ENCODE data around the gene RNF150. TPM values are rescaled to one million over a fixed set of nuclear protein-coding genes. Genes with fewer than 3 reads are reported as not detected.
"Not testable (repeated sequence)": the region's sequence is repeated elsewhere in the genome, so short reads cannot be mapped to it uniquely, and the experiment has no call there.

Gene RNF150
- total RNA-seq, 2 experiments from 2014 or later = 0.02 to 0.08 TPM

GRCh38 chr4:140820520-140820919 lies 312.7 kb downstream of the RNF150 start:
- H3K27ac Mint-ChIP-seq, H3K4me1 Mint-ChIP-seq, H3K27me3 Mint-ChIP-seq: not testable (repeated sequence)

DNA sequence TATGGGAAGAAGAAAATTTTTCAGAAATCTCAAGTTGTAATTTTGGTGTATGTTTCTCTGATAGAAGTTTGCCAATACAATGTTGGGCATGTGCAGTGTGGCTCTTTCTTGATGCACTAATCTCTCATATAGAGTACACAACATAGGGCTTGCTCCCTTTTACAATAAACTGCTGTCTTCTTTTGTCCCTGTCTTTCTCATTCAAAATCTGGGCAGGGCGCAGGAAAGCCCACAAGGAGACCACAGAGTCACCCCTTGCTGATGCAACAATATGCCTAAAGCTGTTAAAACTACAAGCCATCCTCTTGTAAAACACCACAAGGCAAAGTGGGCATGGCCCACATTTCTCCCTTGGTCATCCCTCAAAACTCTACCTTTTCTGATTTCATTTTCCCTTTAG lies 313.7 kb downstream of the RNF150 start:
- H3K9me3 Mint-ChIP-seq = no peaks in the 10 kb centered on the region
- H3K4me1 Mint-ChIP-seq = no peaks in the 10 kb centered on the region
- peaks cover under 1% of the 10 kb centered on the region for H3K27me3 Mint-ChIP-seq
- H3K4me3 Mint-ChIP-seq = no peak overlapping the region
- H3K36me3 Mint-ChIP-seq = no peaks in the 10 kb centered on the region
- no peak for DNase-seq
- no peak overlapping the region for H3K27ac Mint-ChIP-seq

More at GRCh38 chr4:140820520-140820919, 312.7 kb downstream of the RNF150 start:
- not testable (repeated sequence) for H3K9me3 Mint-ChIP-seq, H3K4me3 Mint-ChIP-seq, H3K36me3 Mint-ChIP-seq, DNase-seq

- H3K27me3 Mint-ChIP-seq = no peaks in the 10 kb centered on the region
- no peaks in the 10 kb centered on the region for H3K4me1 Mint-ChIP-seq
- no peaks in the 10 kb centered on the region for H3K9me3 Mint-ChIP-seq
- no peak overlapping the region for H3K27ac Mint-ChIP-seq
- no peak for DNase-seq
- no peaks in the 10 kb centered on the region for H3K36me3 Mint-ChIP-seq
- H3K4me3 Mint-ChIP-seq = no peak overlapping the region
Observed at GRCh38 chr4:140818433-140818832, 314.8 kb downstream of the RNF150 start.

- H3K4me3 Mint-ChIP-seq = no peak overlapping the region
- H3K9me3 Mint-ChIP-seq = no peaks in the 10 kb centered on the region
- no peak for DNase-seq
- H3K4me1 Mint-ChIP-seq = no peaks in the 10 kb centered on the region
- no peak overlapping the region for H3K27ac Mint-ChIP-seq
- H3K36me3 Mint-ChIP-seq = no peaks in the 10 kb centered on the region
- H3K27me3 Mint-ChIP-seq = no peaks in the 10 kb centered on the region
Observed at GRCh38 chr4:140816806-140817510, 316.3 kb downstream of the RNF150 start.

- Mint-ChIP-seq H3K9me3 (no peaks in the 10 kb centered on the region), H3K36me3 (no peaks in the 10 kb centered on the region)
Observed at GRCh38 chr4:140813804-140814203, 319.5 kb downstream of the RNF150 start.

DNA sequence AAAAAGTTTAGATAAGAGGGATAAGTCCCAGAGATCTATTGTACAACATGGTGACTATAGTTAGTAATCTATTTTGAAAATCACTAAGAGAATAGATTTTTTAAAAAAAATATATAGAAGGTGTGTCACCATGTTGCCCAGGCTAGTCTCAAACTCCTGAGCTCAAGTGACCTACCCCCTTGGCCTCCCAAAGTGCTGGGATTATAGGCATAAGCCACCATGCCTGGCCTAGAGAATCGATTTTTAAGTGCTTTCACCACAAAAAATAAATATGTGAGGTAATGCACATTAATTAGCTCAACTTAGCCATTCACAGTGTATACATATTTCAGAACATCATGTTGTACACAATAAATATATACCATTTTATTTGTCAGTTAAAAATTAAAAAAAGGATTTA lies 320.4 kb downstream of the RNF150 start:
- no peaks in the 10 kb centered on the region for H3K4me1 Mint-ChIP-seq
- no peaks in the 10 kb centered on the region for H3K36me3 Mint-ChIP-seq
- DNase-seq = no peak

More at GRCh38 chr4:140813804-140814203, 319.5 kb downstream of the RNF150 start:
- Mint-ChIP-seq H3K27me3 (peaks cover 9% of the 10 kb centered on the region), H3K4me1 (no peaks in the 10 kb centered on the region), H3K27ac (no peak overlapping the region), H3K4me3 (no peak overlapping the region)
- DNase-seq = no peak

GRCh38 chr4:140811429-140811828 lies 321.8 kb downstream of the RNF150 start:
- Mint-ChIP-seq H3K4me3 (no peak overlapping the region), H3K27me3 (peaks cover 16% of the 10 kb centered on the region)

More for the DNA sequence above, 320.4 kb downstream of the RNF150 start:
- Mint-ChIP-seq H3K9me3 (no peaks in the 10 kb centered on the region), H3K27me3 (peaks cover 12% of the 10 kb centered on the region), H3K27ac (no peak overlapping the region), H3K4me3 (no peak overlapping the region)

GRCh38 chr4:140810591-140811169 lies 322.6 kb downstream of the RNF150 start:
- H3K4me1 Mint-ChIP-seq, H3K9me3 Mint-ChIP-seq, DNase-seq, H3K4me3 Mint-ChIP-seq, H3K36me3 Mint-ChIP-seq, H3K27ac Mint-ChIP-seq: not testable (repeated sequence)
- peaks cover 23% of the 10 kb centered on the region for H3K27me3 Mint-ChIP-seq

More at GRCh38 chr4:140811429-140811828, 321.8 kb downstream of the RNF150 start:
- Mint-ChIP-seq H3K27ac (no peak overlapping the region), H3K9me3 (no peaks in the 10 kb centered on the region), H3K4me1 (peaks cover 3% of the 10 kb centered on the region), H3K36me3 (no peaks in the 10 kb centered on the region)
- DNase-seq = no peak

Other genes with a start within 250 kb of the RNF150 start
- 10 to 100 TPM; 64.5 TPM for gene ZNF330, start 87.4 kb upstream of the RNF150 start, total RNA-seq

All from activated naive CD8-positive, alpha-beta T cell treated with anti-CD3 and anti-CD28 coated beads for 36 hours (primary cell).